Calu3 (cell line): Measurements from ENCODE around the gene RTRAF. TPM values are rescaled to one million over a fixed set of nuclear protein-coding genes. Genes with fewer than 3 reads are reported as not detected.

ENCODE experiments used
- Bru-seq: library from RNA; stranded (reverse); fragments of 400-500 nt; gene quantifications from one replicate; lab custom pipeline; 2021; lab: Mats Ljungman, UMichigan
- BruChase-seq, 2 experiments: library from RNA; stranded (reverse); fragments of 400-500 nt; gene quantifications; one replicate each; lab custom pipeline; 2021; lab: Mats Ljungman, UMichigan
- BruUV-seq: library from RNA; stranded (reverse); fragments of 400-500 nt; replicated peaks from 2 replicates; lab custom pipeline; 2021; lab: Mats Ljungman, UMichigan
- CTCF ChIA-PET: fragments of 300-600 bp; sonication (Branson Sonifier 250); formaldehyde crosslinking; loops from one replicate; lab custom pipeline; 2022; ENCODE audit warnings: antibody characterized with exemption; lab: Charles Lee
- DNase-seq: peaks from one replicate; pipeline ENCODE4 v3.0.0; 2022
- H3K27ac Mint-ChIP-seq: one replicate; pipeline ENCODE4 v1.8.0; 2022; ENCODE audit warnings: mixed read lengths; ENCODE audit not compliant: unreplicated experiment
- H3K27me3 Mint-ChIP-seq: one replicate; pipeline ENCODE4 v1.8.0; 2022; ENCODE audit warnings: mixed read lengths; ENCODE audit not compliant: unreplicated experiment
- H3K36me3 Mint-ChIP-seq: one replicate; pipeline ENCODE4 v1.8.0; 2022; ENCODE audit warnings: mild to moderate bottlenecking, moderate library complexity, mixed read lengths; ENCODE audit not compliant: insufficient read depth, unreplicated experiment
- H3K4me1 Mint-ChIP-seq: one replicate; pipeline ENCODE4 v1.8.0; 2022; ENCODE audit warnings: mild to moderate bottlenecking, low read depth, mixed read lengths; ENCODE audit not compliant: unreplicated experiment
- H3K4me3 Mint-ChIP-seq: one replicate; pipeline ENCODE4 v1.8.0; 2022; ENCODE audit warnings: mild to moderate bottlenecking, low read depth, moderate library complexity, mixed read lengths; ENCODE audit not compliant: unreplicated experiment
- H3K9me3 Mint-ChIP-seq: one replicate; pipeline ENCODE4 v1.8.0; 2022; ENCODE audit warnings: low read depth, mixed read lengths; ENCODE audit not compliant: unreplicated experiment
- intact Hi-C: fragments of 100-400 bp; cut with micrococcal nuclease; formaldehyde crosslinking; loops from one replicate; pipeline ENCODE4 v1.10.0; 2022; ENCODE audit not compliant: unreplicated experiment
- long read RNA-seq: library from polyadenylated mRNA; stranded (forward); transcript quantifications from one replicate; pipeline ENCODE4 v2.0.0, GENCODE V29; 2022
- total RNA-seq: library from RNA; stranded (reverse); gene quantifications from 2 replicates; pipeline ENCODE4 v1.2.3, GENCODE V29; 2022
- TF ChIP-seq, protein P1 (sequence below): fragments of 200-600 bp; IDR thresholded peaks from one replicate; pipeline ENCODE4 v1.8.0; 2022; ENCODE audit warnings: antibody characterized with exemption; ENCODE audit not compliant: unreplicated experiment

The RTRAF gene
- total RNA-seq (164 and 166 TPM in 2 replicates), Bru-seq, nascent RNA (percentile 90 among the genes with signal in this experiment), BruChase-seq, experiment 1, labeled RNA remaining after a 6-hour chase (percentile 89 among the genes with signal in this experiment), BruChase-seq, experiment 2, labeled RNA remaining after a 2-hour chase (percentile 80 among the genes with signal in this experiment)
- long read RNA-seq, full-length matches to known transcripts, result 171 of 183 reads
- long read RNA-seq, partial matches to known transcripts, result 7 of 183 reads
- long read RNA-seq, other reads (novel, unspliced or antisense), result 5 of 183 reads

DNA sequence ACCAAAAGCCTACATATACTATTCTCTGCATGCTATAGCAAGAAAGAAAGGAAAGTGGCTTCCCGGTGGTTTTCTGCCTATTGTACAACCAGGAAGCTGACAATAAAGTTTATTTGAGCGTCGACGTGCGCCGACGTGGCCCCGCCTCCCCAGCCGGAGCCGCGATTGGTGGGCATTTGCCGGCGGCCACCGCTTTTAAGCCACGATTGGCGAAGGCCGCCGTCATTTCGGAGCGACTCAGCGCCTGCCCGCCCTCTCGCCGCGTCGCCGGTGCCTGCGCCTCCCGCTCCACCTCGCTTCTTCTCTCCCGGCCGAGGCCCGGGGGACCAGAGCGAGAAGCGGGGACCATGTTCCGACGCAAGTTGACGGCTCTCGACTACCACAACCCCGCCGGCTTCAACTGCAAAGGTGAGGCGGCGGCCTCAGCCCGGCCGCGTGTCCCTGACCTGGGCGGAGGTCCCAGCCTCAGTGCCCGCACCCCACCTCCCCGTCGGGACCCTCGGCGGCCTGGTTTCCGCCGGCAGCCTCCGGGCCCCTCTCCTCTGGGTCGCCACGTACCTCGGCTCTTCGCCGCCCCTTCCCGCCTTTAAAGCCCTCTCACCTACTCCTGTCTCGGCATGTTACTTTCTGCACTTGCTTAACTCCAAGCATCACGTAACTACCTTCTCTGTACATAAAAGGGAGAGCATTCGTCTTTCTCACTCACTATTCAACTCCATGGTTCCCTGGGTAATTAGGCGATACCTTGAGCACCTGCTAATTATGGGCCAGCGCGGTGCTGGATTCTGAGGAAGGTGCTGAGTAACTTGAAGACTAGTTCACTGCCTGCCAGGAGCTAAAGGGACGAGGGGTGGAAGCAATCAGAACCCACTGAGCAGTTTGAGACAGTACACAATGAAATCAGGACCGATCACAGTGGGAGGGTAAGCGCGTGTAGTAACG lies at the start of gene RTRAF:
TSS of gene RTRAF (plus strand) at position 254 of the 942 bp plus-strand sequence. CDS start at position 348, 94 bp downstream.
- intact Hi-C loops, result no loop called here
- TF ChIP-seq, protein P1, sequence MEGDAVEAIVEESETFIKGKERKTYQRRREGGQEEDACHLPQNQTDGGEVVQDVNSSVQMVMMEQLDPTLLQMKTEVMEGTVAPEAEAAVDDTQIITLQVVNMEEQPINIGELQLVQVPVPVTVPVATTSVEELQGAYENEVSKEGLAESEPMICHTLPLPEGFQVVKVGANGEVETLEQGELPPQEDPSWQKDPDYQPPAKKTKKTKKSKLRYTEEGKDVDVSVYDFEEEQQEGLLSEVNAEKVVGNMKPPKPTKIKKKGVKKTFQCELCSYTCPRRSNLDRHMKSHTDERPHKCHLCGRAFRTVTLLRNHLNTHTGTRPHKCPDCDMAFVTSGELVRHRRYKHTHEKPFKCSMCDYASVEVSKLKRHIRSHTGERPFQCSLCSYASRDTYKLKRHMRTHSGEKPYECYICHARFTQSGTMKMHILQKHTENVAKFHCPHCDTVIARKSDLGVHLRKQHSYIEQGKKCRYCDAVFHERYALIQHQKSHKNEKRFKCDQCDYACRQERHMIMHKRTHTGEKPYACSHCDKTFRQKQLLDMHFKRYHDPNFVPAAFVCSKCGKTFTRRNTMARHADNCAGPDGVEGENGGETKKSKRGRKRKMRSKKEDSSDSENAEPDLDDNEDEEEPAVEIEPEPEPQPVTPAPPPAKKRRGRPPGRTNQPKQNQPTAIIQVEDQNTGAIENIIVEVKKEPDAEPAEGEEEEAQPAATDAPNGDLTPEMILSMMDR, result no peak
- Mint-ChIP-seq H3K4me3 (peak within 1 kb of the TSS; percentile 88), H3K27ac (peak within 1 kb of the TSS; percentile 71), H3K4me1 (peaks cover 11% of the 10 kb centered on the region), H3K27me3 (peaks cover 20% of the 10 kb centered on the region), H3K36me3 (peaks cover 30% of the 10 kb centered on the region), H3K9me3 (no peaks in the 10 kb centered on the region)
- no TSS peak for BruUV-seq
- DNase-seq, result peak; percentile 94
- CTCF ChIA-PET, result no interaction called here

DNA sequence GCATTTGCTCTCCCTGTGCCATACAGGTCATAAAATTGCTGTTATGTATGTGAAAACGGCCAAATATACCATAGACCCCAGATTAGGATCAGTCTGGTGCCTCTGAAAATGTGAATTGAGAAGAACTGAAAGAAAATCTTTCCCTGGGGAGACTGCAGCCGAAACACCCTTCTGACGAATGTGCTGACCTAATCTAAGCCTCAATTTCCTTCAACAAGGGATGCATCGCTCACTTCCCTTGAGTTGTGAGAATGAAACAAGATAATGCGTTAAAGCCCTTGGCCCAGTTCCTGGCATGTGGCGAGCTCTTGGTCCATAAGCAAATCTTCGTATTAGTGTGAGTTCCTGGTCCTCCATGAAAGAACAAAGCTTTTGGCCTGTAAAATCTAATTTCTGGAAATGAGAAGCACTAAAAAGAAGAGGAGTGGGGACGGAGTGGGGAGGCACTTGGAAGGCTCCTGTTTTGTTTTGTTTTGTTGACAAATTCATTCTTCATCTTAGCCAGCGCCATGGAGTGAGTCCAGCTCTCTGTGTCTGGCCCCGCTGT lies 49.5 kb upstream of the RTRAF start:
- BruUV-seq, result no TSS peak
- H3K4me3 Mint-ChIP-seq, result no peak overlapping the region
- no peaks in the 10 kb centered on the region for H3K4me1 Mint-ChIP-seq
- DNase-seq, result no peak
- H3K27ac Mint-ChIP-seq, result no peak overlapping the region
- H3K36me3 Mint-ChIP-seq, result no peaks in the 10 kb centered on the region
- H3K27me3 Mint-ChIP-seq, result peaks cover 11% of the 10 kb centered on the region
- no peaks in the 10 kb centered on the region for H3K9me3 Mint-ChIP-seq
- intact Hi-C loops, result no loop called here
- TF ChIP-seq, protein P1, result no peak
- CTCF ChIA-PET, result no interaction called here

DNA sequence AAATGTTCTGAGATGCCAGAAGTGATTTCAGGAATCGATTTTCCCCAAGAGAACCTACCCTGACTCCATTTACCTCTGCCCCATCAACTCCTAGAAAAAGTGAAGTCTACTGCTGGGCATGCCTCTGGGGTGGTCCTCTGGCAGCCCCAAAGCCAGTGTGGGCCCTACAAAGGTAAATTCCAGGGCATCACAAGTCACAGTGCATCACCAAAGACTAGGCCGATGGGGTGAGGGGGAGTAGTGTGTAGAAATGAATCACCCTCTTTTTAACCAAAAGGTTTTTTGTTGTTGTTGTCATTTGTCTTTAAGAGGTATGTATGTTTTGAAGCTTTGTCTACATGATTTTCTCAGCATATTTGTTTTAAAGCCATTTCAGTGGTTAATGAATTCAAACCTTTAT lies 46.4 kb upstream of the RTRAF start:
- intact Hi-C loops, result no loop called here
- DNase-seq, result no peak
- H3K9me3 Mint-ChIP-seq, result no peaks in the 10 kb centered on the region
- no peaks in the 10 kb centered on the region for H3K36me3 Mint-ChIP-seq
- CTCF ChIA-PET, result no interaction called here
- no TSS peak for BruUV-seq
- peaks cover 42% of the 10 kb centered on the region for H3K27me3 Mint-ChIP-seq
- no peak overlapping the region for H3K27ac Mint-ChIP-seq
- H3K4me1 Mint-ChIP-seq, result no peaks in the 10 kb centered on the region
- TF ChIP-seq, protein P1, result no peak
- no peak overlapping the region for H3K4me3 Mint-ChIP-seq

DNA sequence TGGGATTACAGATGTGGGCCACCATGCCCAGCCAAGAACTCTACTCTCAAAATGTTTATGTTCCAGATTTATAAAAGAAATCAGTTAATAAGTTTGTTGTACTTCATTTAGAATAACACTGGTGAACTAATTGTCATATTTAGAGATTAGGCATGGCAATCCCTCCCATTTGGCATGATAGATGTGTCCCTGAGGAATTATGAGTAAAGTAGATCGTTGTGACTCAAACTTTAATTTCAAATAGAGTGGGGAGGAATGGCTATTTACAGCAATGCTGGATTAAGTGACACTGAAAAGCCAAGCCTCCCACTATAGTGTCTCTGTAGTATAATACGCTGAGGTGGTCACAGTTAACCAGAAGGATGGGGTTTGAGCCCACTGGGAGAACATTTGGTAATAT lies 39.3 kb upstream of the RTRAF start:
- intact Hi-C loops, result no loop called here
- TF ChIP-seq, protein P1, result no peak
- no peaks in the 10 kb centered on the region for H3K36me3 Mint-ChIP-seq
- DNase-seq, result no peak
- CTCF ChIA-PET, result no interaction called here
- H3K27ac Mint-ChIP-seq, result no peak overlapping the region
- no peak overlapping the region for H3K4me3 Mint-ChIP-seq
- no peaks in the 10 kb centered on the region for H3K9me3 Mint-ChIP-seq
- no TSS peak for BruUV-seq
- no peaks in the 10 kb centered on the region for H3K4me1 Mint-ChIP-seq
- peaks cover 96% of the 10 kb centered on the region for H3K27me3 Mint-ChIP-seq
